Mesendoderm (in vitro differentiated cells): ENCODE measurements around the gene GSE1.

ENCODE experiments used
- DNase-seq: peaks from one replicate; pipeline ENCODE4 v3.0.0; 2013
- H2AK5ac ChIP-seq: 2 replicates; pipeline ENCODE4 v1.6.1; 2013; ENCODE audit warnings: low read length, inconsistent platforms
- H2BK120ac ChIP-seq: 2 replicates; pipeline ENCODE4 v1.6.1; 2013; ENCODE audit warnings: low read depth, mild to moderate bottlenecking, low read length, moderate library complexity, mixed read lengths
- H2BK15ac ChIP-seq: replicated peaks from 2 replicates; pipeline ENCODE4 v1.6.1; 2013; ENCODE audit warnings: low read depth, mild to moderate bottlenecking, moderate library complexity
- H2BK5ac ChIP-seq: 2 replicates; pipeline ENCODE4 v1.6.1; 2013; ENCODE audit warnings: low read length, inconsistent platforms
- H3K18ac ChIP-seq: 2 replicates; pipeline ENCODE4 v1.6.1; 2013; ENCODE audit warnings: mild to moderate bottlenecking, low read length, mixed read lengths
- H3K23ac ChIP-seq: one replicate; pipeline ENCODE4 v1.6.1; 2013; ENCODE audit warnings: low read length
- H3K27ac ChIP-seq: 2 replicates; pipeline ENCODE4 v1.5.1; 2013; ENCODE audit warnings: low read depth, mild to moderate bottlenecking, inconsistent platforms, low read length, moderate library complexity
- H3K27me3 ChIP-seq: 2 replicates; pipeline ENCODE4 v1.6.1; 2013; ENCODE audit warnings: low read length, control low read depth, mild to moderate bottlenecking, inconsistent platforms; ENCODE audit not compliant: insufficient read depth, poor library complexity
- H3K36me3 ChIP-seq: 2 replicates; pipeline ENCODE4 v1.6.1; 2013; ENCODE audit warnings: low read length, inconsistent platforms; ENCODE audit not compliant: control insufficient read depth, insufficient read depth
- H3K4ac ChIP-seq: one replicate; pipeline ENCODE4 v1.6.1; 2013; ENCODE audit warnings: low read depth, mild to moderate bottlenecking, low read length, moderate library complexity
- H3K4me1 ChIP-seq: 2 replicates; pipeline ENCODE4 v1.6.1; 2013; ENCODE audit warnings: low read depth, low read length, inconsistent platforms; ENCODE audit not compliant: control insufficient read depth
- H3K4me2 ChIP-seq: 2 replicates; pipeline ENCODE4 v1.6.1; 2013; ENCODE audit warnings: low read length
- H3K4me3 ChIP-seq: 2 replicates; pipeline ENCODE4 v1.5.1; 2013; ENCODE audit warnings: mild to moderate bottlenecking, low read length
- H3K56ac ChIP-seq: one replicate; pipeline ENCODE4 v1.6.1; 2013; ENCODE audit warnings: low read length
- H3K79me1 ChIP-seq: 2 replicates; pipeline ENCODE4 v1.6.1; 2013; ENCODE audit warnings: low read length, inconsistent platforms
- H3K79me2 ChIP-seq: 2 replicates; pipeline ENCODE4 v1.6.1; 2013; ENCODE audit warnings: mild to moderate bottlenecking, low read length; ENCODE audit not compliant: control insufficient read depth, insufficient read depth
- H3K9ac ChIP-seq: 2 replicates; pipeline ENCODE4 v1.6.1; 2013; ENCODE audit warnings: low read length, inconsistent platforms
- H4K5ac ChIP-seq: one replicate; pipeline ENCODE4 v1.6.1; 2013; ENCODE audit warnings: low read length
- H4K8ac ChIP-seq: one replicate; pipeline ENCODE4 v1.6.1; 2013; ENCODE audit warnings: low read depth, mild to moderate bottlenecking, control low read depth, low read length, moderate library complexity
- WGBS: extraction: QIAGEN DNeasy Blood & Tissue Kit; methylation state at CpG from one replicate; pipeline ENCODE4 v1.1.7; 2013; ENCODE audit warnings: low lambda C conversion rate, missing lambda C conversion rate; ENCODE audit not compliant: insufficient coverage; ENCODE audit errors: extremely low coverage; 5-methylcytosine and 5-hydroxymethylcytosine counted together

The GSE1 gene

DNA sequence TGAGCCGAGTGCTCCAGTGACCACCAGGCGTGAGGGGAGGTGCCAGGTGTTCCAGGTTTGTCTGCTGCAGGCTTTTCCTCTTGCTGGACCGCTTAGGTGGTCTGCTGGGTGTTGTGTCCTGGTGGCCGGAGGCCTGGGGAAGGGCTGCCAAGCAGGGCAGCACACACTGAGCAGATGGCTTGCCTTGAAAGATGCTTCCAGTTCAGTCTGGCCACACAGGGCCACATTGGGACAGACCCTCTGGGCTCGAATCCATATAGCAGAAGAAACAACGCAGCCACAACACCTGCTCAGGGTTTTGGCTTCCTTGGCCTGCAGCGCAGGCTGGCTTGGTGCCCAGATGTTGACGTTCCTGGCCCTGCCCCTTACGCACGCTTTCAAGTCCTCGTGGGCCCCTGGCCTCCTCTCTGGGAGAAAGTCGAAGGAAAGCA, 50.8 kb downstream of the GSE1 start:
- no peak overlapping the region for H2AK5ac ChIP-seq
- H4K5ac ChIP-seq, result no peak overlapping the region
- H3K4me1 ChIP-seq, result no peaks in the 10 kb centered on the region
- H3K27ac ChIP-seq, result no peak overlapping the region
- H4K8ac ChIP-seq, result no peak overlapping the region
- no peak overlapping the region for H3K4me2 ChIP-seq
- H3K9ac ChIP-seq, result no peak overlapping the region
- no peak overlapping the region for H2BK15ac ChIP-seq
- H3K79me2 ChIP-seq, result no peaks in the 10 kb centered on the region
- H3K4ac ChIP-seq, result no peak overlapping the region
- no peak overlapping the region for H3K4me3 ChIP-seq
- no peak overlapping the region for H3K23ac ChIP-seq
- H3K18ac ChIP-seq, result no peak overlapping the region
- H3K56ac ChIP-seq, result no peak overlapping the region
- H2BK120ac ChIP-seq, result no peak overlapping the region
- no peak overlapping the region for H2BK5ac ChIP-seq
- no CpG with 5 or more reads among the region's 12 CpGs for WGBS
- no peaks in the 10 kb centered on the region for H3K79me1 ChIP-seq
- H3K36me3 ChIP-seq, result peaks cover 33% of the 10 kb centered on the region
- H3K27me3 ChIP-seq, result no peaks in the 10 kb centered on the region
- no peak for DNase-seq

DNA sequence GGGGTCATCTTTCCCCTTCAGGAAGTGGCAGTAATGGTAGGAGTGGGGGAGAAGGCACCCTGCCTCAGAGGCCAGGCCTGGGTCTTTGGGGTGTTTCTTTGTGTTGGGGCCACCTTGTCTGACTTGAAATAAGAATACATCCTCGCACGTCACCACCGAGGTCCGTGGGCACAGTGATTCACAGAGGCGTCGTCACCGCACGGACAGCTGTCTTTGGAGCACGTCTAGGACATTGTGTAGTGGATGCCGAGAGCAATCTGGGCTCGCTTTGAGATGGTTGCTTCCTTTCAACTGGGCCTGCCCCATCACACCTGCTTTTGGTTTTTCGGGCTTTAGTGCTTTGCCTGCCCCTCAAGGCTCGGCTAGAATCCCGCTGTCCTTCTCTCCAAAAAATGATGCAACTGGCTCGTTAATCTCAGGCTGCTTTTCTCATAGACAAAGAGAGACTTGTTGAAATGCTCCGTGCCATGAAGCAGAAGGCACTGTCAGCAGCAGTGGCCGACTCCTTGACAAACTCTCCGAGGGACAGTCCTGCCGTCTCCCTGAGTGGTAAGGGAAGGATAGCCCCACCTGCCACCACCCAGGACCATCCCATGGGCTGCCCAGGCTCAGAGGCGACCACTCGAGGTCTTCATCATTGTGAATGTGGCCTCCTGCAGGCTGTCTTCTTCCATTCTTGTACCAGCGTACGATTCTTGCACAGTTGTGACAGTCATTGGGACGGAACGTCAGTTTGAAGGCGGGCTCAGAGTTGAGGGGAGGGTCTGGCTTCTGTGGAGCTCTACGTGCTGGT, 51.7 kb downstream of the GSE1 start:
- no peaks in the 10 kb centered on the region for H3K4me1 ChIP-seq
- no peak overlapping the region for H3K27ac ChIP-seq
- H4K5ac ChIP-seq, result no peak overlapping the region
- H3K18ac ChIP-seq, result no peak overlapping the region
- no peak overlapping the region for H2BK15ac ChIP-seq
- DNase-seq, result no peak
- H3K79me1 ChIP-seq, result no peaks in the 10 kb centered on the region
- no peak overlapping the region for H3K9ac ChIP-seq
- H2BK120ac ChIP-seq, result no peak overlapping the region
- no peak overlapping the region for H2AK5ac ChIP-seq
- no peak overlapping the region for H3K56ac ChIP-seq
- H3K36me3 ChIP-seq, result peaks cover 35% of the 10 kb centered on the region
- H2BK5ac ChIP-seq, result no peak overlapping the region
- H3K79me2 ChIP-seq, result no peaks in the 10 kb centered on the region
- H3K4ac ChIP-seq, result no peak overlapping the region
- no peak overlapping the region for H3K23ac ChIP-seq
- H3K4me2 ChIP-seq, result no peak overlapping the region
- WGBS, result no CpG with 5 or more reads among the region's 27 CpGs
- no peak overlapping the region for H4K8ac ChIP-seq
- no peak overlapping the region for H3K4me3 ChIP-seq
- H3K27me3 ChIP-seq, result no peaks in the 10 kb centered on the region

DNA sequence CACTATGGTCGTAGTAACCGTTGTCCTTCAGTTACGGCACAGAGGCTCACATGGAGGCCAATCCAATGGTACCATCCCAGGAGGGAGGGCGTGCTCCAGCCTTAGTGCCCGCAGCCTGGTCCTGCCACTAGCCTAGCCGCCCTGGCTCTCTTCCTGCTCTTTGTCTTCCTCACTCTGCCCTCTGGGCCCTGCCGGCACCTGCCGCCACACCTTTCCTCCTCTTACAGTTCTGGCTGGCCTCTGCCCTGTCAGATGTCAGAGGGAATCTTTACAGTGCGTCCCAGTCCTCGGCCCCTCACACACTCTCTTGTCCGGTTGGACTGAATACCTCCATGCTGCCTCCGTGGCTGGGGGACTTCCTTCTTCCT, 52.2 kb downstream of the GSE1 start:
- H3K4me2 ChIP-seq, result no peak overlapping the region
- H3K79me2 ChIP-seq, result no peaks in the 10 kb centered on the region
- no peak overlapping the region for H3K23ac ChIP-seq
- no peak overlapping the region for H4K8ac ChIP-seq
- H3K4me3 ChIP-seq, result no peak overlapping the region
- no peak overlapping the region for H2BK120ac ChIP-seq
- no peak overlapping the region for H2BK15ac ChIP-seq
- no peaks in the 10 kb centered on the region for H3K4me1 ChIP-seq
- WGBS, result no CpG with 5 or more reads among the region's 12 CpGs
- DNase-seq, result no peak
- no peak overlapping the region for H3K9ac ChIP-seq
- no peak overlapping the region for H3K18ac ChIP-seq
- no peak overlapping the region for H2BK5ac ChIP-seq
- no peak overlapping the region for H4K5ac ChIP-seq
- H3K36me3 ChIP-seq, result peaks cover 35% of the 10 kb centered on the region
- no peaks in the 10 kb centered on the region for H3K79me1 ChIP-seq
- H3K27me3 ChIP-seq, result no peaks in the 10 kb centered on the region
- H3K27ac ChIP-seq, result no peak overlapping the region
- H3K56ac ChIP-seq, result no peak overlapping the region
- H3K4ac ChIP-seq, result no peak overlapping the region
- H2AK5ac ChIP-seq, result no peak overlapping the region

DNA sequence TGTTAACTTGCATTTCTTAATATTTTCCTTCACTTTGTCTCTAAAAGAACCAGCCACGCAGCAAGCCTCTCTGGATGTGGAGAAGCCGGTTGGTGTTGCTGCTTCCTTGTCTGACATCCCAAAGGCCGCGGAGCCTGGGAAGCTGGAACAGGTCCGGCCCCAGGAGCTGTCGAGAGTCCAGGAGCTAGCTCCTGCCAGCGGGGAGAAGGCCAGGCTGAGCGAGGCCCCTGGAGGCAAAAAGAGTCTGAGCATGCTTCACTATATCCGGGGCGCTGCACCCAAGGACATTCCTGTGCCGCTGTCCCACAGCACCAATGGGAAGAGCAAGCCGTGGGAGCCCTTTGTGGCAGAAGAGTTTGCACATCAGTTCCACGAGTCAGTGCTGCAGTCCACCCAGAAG, 52.8 kb downstream of the GSE1 start:
- Histone ChIP-seq H4K5ac (no peak overlapping the region), H3K79me1 (no peaks in the 10 kb centered on the region), H3K23ac (no peak overlapping the region), H3K4me2 (no peak overlapping the region), H3K79me2 (no peaks in the 10 kb centered on the region), H2BK5ac (no peak overlapping the region), H3K27ac (no peak overlapping the region), H3K36me3 (peaks cover 35% of the 10 kb centered on the region), H3K56ac (no peak overlapping the region), H2BK120ac (no peak overlapping the region), H3K9ac (no peak overlapping the region), H3K4me3 (no peak overlapping the region), H3K4me1 (no peaks in the 10 kb centered on the region), H2BK15ac (no peak overlapping the region), H4K8ac (no peak overlapping the region), H3K4ac (no peak overlapping the region), H3K18ac (no peak overlapping the region), H2AK5ac (no peak overlapping the region), H3K27me3 (no peaks in the 10 kb centered on the region)
- no peak for DNase-seq
- no CpG with 5 or more reads among the region's 13 CpGs for WGBS

DNA sequence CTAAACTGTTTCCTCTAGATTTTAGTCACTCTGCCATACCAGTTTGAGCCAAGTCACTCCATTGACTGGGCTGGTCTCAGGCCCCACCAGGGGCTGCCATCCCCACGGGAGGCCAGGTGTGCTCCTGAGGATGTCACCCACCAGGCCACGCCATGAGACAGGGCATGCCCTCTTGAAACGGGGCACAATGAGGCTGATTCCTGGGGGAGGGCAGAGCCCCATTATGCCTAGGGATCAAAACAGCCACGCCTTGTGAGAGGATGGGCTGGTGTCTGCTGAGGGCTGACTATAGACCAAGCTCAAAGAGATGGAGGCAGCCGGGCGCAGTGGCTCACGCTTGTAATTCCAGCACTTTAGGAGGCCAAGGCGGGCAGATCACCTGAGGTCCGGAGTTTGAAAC, 54.1 kb downstream of the GSE1 start:
- no CpG with 5 or more reads among the region's 9 CpGs for WGBS
- Histone ChIP-seq H3K27ac (no peak overlapping the region), H3K79me1 (no peaks in the 10 kb centered on the region), H3K36me3 (peaks cover 34% of the 10 kb centered on the region), H3K4me3 (no peak overlapping the region), H2BK5ac (no peak overlapping the region), H3K27me3 (no peaks in the 10 kb centered on the region), H4K8ac (no peak overlapping the region), H2BK15ac (no peak overlapping the region), H3K9ac (no peak overlapping the region), H4K5ac (no peak overlapping the region), H2BK120ac (no peak overlapping the region), H3K4ac (no peak overlapping the region), H3K56ac (no peak overlapping the region), H3K79me2 (no peaks in the 10 kb centered on the region), H3K18ac (no peak overlapping the region), H2AK5ac (no peak overlapping the region), H3K4me1 (no peaks in the 10 kb centered on the region), H3K4me2 (no peak overlapping the region), H3K23ac (no peak overlapping the region)
- DNase-seq, result no peak

DNA sequence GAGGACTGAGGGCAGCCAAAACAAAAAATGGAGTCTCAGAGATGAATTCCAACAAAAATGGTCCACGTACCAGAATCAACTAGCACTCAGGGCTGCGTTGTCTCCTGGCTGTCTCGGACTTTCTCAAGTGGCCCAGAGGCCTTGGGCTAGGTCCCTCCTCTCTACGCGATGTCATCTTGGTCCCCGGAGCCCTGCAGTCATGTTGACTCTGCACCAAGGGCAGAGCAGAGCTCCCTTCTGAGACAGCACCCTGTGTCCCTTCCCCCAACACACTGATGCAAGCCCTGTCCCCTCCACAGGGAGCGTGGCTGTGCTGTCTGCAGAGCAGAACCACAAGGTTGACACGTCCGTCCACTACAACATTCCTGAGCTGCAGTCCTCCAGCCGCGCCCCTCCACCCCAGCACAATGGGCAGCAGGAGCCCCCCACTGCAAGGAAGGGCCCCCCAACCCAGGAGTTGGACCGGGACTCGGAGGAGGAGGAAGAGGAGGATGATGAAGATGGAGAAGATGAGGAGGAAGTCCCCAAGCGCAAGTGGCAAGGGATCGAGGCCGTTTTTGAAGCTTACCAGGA, 54.8 kb downstream of the GSE1 start:
- Histone ChIP-seq H3K9ac (no peak overlapping the region), H3K56ac (no peak overlapping the region), H3K4me3 (no peak overlapping the region), H3K4me1 (no peaks in the 10 kb centered on the region), H2BK15ac (no peak overlapping the region), H4K8ac (no peak overlapping the region), H3K18ac (no peak overlapping the region), H3K27me3 (no peaks in the 10 kb centered on the region), H2AK5ac (no peak overlapping the region), H2BK5ac (no peak overlapping the region), H3K4ac (no peak overlapping the region), H3K23ac (no peak overlapping the region), H3K4me2 (no peak overlapping the region), H4K5ac (no peak overlapping the region), H3K79me2 (no peaks in the 10 kb centered on the region), H3K79me1 (no peaks in the 10 kb centered on the region), H2BK120ac (no peak overlapping the region), H3K36me3 (peaks cover 35% of the 10 kb centered on the region), H3K27ac (no peak overlapping the region)
- WGBS, result no CpG with 5 or more reads among the region's 16 CpGs
- DNase-seq, result no peak
